Lower leg skin (tissue), 4 donors: ENCODE results near the gene CTNS. TPM values are rescaled to one million over a fixed set of nuclear protein-coding genes. Genes with fewer than 3 reads are reported as not detected.

Source experiments
- DNase-seq, 2 donors: peaks; one replicate each; pipeline ENCODE4 v3.0.0-alpha.2; 2019; ENCODE audit warnings: low spot score in 2 of 2
- H3K4me3 ChIP-seq: fragments of 200-600 bp; sonication (generic); 2 replicates; pipeline ENCODE4 v1.5.1; 2017; ENCODE audit warnings: mild to moderate bottlenecking, low read depth; ENCODE audit not compliant: poor library complexity, severe bottlenecking
- POLR2A ChIP-seq, 2 donors: fragments of 450-650 bp; IDR thresholded peaks; one replicate each; pipeline ENCODE4 v1.6.1; 2016 to 2017; ENCODE audit warnings: antibody characterized with exemption in 2 of 2, mild to moderate bottlenecking in 1 of 2, moderate library complexity in 1 of 2
- WGBS, 2 donors: methylation state at CpG; one replicate each; pipeline ENCODE4 v1.1.5; 2018; 5-methylcytosine and 5-hydroxymethylcytosine counted together
- intact Hi-C: fragments of 100-400 bp; cut with DNase I; formaldehyde crosslinking; loops from one replicate; pipeline ENCODE4 v1.15.0; 2023; ENCODE audit warnings: low total_unique reads
- total RNA-seq, 4 donors: library from RNA; depleted of rRNA; stranded (reverse); fragments of >200 nt; gene quantifications; one replicate each; pipeline ENCODE4 v1.1.0, GENCODE V29; 2016
- TF ChIP-seq, protein P1 (sequence below), 3 donors: fragments of 450-650 bp; IDR thresholded peaks; one replicate each; pipeline ENCODE4 v1.5.1; 2016; ENCODE audit warnings: antibody characterized with exemption in 3 of 3, mild to moderate bottlenecking in 3 of 3, moderate library complexity in 2 of 3

Gene CTNS
- total RNA-seq, 4 donors from 2014 or later: 23.7 to 40.0 (median 29.6) TPM

GRCh38 chr17:3682033-3682432 is 45.5 kb downstream of the CTNS start:
- H3K4me3 ChIP-seq: no peak overlapping the region
- no peak for DNase-seq
- WGBS, 2 donors: 87 to 88% methylated on average over 12 of the region's 12 CpGs
- intact Hi-C loops: no loop called here
- TF ChIP-seq POLR2A (IDR thresholded peaks at IDR 0.05): no peak
- TF ChIP-seq, protein P1, sequence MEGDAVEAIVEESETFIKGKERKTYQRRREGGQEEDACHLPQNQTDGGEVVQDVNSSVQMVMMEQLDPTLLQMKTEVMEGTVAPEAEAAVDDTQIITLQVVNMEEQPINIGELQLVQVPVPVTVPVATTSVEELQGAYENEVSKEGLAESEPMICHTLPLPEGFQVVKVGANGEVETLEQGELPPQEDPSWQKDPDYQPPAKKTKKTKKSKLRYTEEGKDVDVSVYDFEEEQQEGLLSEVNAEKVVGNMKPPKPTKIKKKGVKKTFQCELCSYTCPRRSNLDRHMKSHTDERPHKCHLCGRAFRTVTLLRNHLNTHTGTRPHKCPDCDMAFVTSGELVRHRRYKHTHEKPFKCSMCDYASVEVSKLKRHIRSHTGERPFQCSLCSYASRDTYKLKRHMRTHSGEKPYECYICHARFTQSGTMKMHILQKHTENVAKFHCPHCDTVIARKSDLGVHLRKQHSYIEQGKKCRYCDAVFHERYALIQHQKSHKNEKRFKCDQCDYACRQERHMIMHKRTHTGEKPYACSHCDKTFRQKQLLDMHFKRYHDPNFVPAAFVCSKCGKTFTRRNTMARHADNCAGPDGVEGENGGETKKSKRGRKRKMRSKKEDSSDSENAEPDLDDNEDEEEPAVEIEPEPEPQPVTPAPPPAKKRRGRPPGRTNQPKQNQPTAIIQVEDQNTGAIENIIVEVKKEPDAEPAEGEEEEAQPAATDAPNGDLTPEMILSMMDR (IDR thresholded peaks at IDR 0.05): no peak

DNA sequence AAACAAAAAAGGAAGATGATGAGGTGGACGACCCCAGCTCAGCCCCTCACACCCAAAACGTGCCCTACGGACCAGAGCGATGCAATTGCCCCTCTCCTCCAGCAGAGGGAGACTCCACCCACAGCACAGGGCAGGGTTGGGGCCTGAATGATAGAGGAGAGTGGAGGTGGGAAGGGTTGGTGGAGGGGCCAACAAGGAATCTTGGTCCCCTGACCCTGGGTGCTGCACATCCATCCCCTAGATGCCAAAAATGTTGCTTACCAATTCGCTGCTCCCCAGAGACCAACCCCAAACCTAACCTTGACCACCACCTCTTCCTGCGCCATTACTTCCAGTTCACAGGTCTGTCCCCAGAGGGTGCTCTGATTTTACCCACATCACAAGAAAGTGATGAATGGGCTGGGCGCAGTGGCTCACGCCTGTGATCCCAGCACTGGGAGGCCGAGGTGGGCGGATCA is 46.5 kb downstream of the CTNS start:
- intact Hi-C loops: no loop called here
- TF ChIP-seq POLR2A (IDR thresholded peaks at IDR 0.05): no peak
- TF ChIP-seq, protein P1 (IDR thresholded peaks at IDR 0.05): peak in 1 of 3 donors; percentile 27
- no peak for DNase-seq
- no peak overlapping the region for H3K4me3 ChIP-seq
- WGBS, 2 donors: 34 to 43% methylated on average over 10 of the region's 10 CpGs

DNA sequence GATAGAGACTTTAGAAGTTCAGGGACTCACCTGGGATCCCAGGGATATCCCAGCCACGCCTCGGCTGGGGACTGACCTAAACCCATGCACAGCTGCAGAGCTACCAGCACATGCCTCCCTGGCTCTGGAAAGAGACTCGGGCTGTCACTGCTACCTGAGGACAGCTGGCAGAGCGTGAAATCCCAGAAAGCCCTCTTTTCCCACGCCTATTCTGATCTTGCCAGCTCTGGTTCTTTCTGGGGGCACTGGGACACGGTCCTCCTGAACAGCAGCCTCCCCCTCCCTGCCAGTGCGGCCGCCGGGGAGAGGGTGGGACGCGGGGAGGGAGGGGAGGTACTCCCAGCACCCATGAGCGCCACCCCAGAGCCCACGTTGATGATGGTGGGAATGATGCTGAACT is 48.6 kb downstream of the CTNS start:
- no peak for DNase-seq
- 17 to 21% methylated on average over 13 of the region's 13 CpGs for WGBS, 2 donors
- TF ChIP-seq, protein P1 (IDR thresholded peaks at IDR 0.05): no peak
- no peak for TF ChIP-seq POLR2A (IDR thresholded peaks at IDR 0.05)
- intact Hi-C loops: no loop called here
- H3K4me3 ChIP-seq: no peak overlapping the region

DNA sequence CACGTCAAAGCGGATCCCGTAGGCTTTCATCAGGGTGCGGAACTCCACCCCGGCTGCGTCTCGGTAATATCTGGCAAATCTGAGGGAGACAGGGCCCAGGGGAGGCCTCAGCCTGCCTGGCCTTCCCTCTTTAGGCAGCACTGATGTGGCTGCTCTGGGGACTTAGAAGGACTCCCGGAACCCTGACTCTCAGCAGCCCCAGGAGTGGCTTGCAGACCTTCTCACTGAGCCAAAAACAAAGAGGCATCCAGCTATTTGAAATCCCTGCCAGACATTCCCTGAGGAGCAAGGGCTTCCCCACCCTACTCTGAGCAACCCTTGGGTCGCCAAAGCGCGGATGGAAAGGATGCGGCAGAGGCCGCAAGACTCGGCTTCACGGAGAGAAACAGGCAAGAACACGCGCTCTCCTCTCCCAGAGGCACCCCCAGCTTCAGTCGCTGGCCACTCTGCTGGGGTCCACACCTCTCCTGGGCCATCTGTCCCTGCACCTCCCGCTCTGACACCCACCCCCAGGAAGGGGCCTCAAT is 51.5 kb downstream of the CTNS start:
- WGBS, 2 donors: 32 to 39% methylated on average over 16 to 18 of the region's 19 CpGs
- H3K4me3 ChIP-seq: no peak overlapping the region
- no peak for TF ChIP-seq POLR2A (IDR thresholded peaks at IDR 0.05)
- TF ChIP-seq, protein P1 (IDR thresholded peaks at IDR 0.05): no peak
- intact Hi-C loops: no loop called here
- no peak for DNase-seq

DNA sequence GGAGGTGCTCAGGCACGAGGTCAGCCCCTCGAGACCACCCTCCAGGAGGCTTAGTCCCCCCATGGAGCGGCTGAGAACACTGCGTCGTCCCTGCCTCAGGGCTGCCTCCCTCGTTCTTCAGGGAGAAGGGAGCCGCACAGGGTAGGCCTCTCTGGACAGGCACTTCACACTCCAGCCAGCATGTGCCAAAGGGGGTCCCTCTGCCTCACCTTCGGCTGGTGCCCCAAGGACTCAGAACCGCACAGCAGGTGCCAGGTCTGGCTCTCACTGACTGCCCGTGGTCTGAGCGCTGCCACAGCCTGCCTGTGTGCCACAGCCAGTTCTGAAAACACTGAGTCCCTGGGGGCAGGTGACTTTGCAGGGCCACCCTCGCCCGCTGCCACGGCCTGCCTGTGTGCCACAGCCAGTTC is 52.3 kb downstream of the CTNS start:
- 80 to 87% methylated on average over 9 of the region's 14 CpGs for WGBS, 2 donors
- intact Hi-C loops: no loop called here
- DNase-seq: no peak
- TF ChIP-seq POLR2A (IDR thresholded peaks at IDR 0.05): no peak
- TF ChIP-seq, protein P1 (IDR thresholded peaks at IDR 0.05): no peak
- H3K4me3 ChIP-seq: no peak overlapping the region
